ENCODE results near the gene ZNF473.

ZNF473 gene

GRCh38 chr19:50003254-50003788 lies 22.5 kb upstream of the ZNF473 start:
- in situ Hi-C loops (cut with MboI; ENCODE audit: low sequenced_read_pairs), result no loop called here

DNA sequence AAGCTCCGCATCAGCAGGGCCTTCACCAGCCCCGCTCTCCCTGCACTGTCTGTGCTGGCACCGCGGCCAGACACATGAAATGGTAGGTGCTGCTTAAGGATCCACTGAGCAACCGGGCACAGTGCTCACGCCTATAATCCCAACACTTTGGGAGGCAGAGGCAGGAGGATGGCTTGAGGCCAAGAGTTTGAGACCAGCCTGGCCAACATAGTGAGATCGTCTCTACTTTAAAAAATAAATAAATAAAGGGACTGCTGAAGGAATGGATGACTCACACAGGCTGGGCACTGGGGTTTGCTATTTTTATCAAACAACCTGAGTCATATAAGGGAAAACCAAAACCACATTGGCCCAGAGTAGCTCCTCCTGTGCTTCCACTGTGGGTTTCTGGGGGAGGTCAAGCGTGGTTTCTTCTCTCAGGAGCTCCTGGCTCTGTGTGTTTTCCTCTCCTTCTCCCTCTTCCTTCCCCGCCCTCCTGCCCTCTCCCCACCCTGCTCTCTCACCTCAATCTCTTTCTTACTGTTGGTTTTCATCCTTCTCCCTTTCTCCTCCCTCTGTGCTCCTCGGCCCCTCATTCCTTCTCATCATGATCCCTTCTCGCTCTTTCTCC lies 21.9 kb upstream of the ZNF473 start:
- in situ Hi-C loops (cut with MboI; ENCODE audit: low sequenced_read_pairs), result no loop called here

DNA sequence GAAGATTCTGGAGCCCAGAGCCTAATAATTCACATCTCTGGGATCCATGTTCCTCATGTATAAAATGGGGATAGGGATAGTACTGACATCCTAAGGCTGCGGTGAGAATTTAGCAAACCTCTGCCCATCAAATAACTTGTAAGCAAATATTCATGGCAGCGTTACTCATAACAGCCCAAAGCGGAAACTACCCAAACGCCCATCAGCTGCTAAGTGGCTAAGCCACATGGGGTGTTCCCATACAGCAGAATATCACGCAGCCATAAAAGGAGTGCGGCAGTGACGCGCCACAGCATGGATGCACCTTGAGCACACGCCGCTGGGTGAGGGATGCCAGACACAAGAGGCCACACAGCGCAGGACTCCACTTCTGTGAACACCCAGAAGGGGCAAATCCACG lies 20.4 kb upstream of the ZNF473 start:
- in situ Hi-C loops (cut with MboI; ENCODE audit: low sequenced_read_pairs), result no loop called here

GRCh38 chr19:50007170-50007569 lies 18.6 kb upstream of the ZNF473 start:
- in situ Hi-C loops (cut with MboI; ENCODE audit: low sequenced_read_pairs), result no loop called here

DNA sequence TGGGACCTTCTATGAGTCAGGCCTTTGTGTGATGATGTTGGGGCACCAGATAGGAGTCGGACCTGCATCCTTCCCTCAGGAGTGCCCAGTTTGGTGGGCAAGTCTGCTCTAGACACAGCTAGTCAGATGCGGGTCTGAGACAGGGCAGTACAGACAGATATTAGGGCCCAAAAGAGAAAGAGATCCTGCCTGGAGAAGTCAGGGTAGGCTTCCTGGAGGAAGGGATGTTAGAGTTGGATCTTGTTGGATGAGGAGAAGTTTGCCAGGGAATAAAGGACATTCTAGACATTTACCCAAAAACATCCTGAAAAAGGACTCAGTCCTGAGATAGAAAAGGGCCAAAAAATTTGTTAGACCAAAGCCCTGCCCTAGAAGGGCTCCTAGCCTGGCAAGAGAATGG lies 17.9 kb upstream of the ZNF473 start:
- in situ Hi-C loops (cut with MboI; ENCODE audit: low sequenced_read_pairs), result no loop called here

GRCh38 chr19:50008532-50008931 lies 17.3 kb upstream of the ZNF473 start:
- in situ Hi-C loops (cut with MboI; ENCODE audit: low sequenced_read_pairs), result no loop called here

GRCh38 chr19:50016225-50016807 lies 9.5 kb upstream of the ZNF473 start:
- in situ Hi-C loops (cut with MboI; ENCODE audit: low sequenced_read_pairs), result no loop called here

DNA sequence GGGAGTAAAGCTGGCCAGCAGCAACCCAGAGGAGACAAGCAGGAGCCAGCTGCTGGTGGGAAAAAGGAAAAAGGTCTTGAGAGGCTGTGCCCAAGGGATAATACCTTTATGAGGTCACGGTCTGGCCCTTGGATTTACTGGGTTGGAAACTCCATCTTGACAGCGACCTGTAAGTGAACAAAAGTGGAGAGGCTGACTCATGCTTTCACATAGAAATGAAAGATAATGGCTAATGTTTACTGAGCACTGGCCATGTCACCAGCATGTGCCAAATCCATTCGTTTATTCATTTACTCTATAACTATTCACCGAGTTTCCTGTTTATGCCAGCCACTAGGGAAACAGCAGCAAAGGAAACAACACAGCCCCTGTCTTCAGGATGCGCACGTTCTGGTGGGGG lies 5.3 kb upstream of the ZNF473 start:
- in situ Hi-C loops (cut with MboI; ENCODE audit: low sequenced_read_pairs), result no loop called here

DNA sequence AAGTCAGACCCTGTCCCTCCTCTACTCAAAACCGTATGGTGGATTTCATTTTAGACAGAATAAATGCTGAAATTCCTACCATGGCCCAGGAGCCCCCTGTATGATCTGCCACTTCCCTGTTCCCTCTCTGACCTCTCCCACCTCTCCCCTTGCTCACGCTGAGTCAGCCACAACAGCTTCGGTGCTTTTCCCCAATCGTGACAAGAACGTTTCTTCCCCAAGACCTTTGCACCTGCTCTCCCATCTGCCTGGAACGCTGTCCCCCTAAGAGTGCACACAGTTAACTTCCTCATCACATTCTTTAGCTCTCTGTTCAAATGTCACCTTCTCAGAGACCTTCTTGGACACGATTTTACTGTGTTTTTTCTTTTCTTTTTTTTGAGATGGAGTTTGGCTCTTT lies 3.0 kb upstream of the ZNF473 start:
- in situ Hi-C loops (cut with MboI; ENCODE audit: low sequenced_read_pairs), result no loop called here

DNA sequence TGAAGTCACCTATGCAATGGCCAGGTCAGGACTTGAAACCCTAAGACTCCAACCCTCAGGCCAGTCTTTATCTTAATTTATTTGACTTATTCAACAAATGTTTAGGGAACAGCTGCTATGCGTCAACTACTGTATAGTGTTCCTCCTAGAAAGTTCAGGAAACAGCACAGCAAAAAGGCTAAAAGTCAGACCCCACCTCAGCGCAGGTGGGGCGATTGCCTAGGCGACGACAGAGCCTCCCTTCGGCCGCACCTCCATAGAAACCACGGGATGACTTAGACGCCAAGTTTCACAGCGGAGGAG lies 1.1 kb upstream of the ZNF473 start:
- in situ Hi-C loops (cut with MboI; ENCODE audit: low sequenced_read_pairs), result no loop called here

GRCh38 chr19:50025022-50025793 lies 597 bp upstream of the ZNF473 start, which contains the start of gene VRK3:
TSS of gene VRK3 (minus strand) at chr19:50025372. CDS start at chr19:50016162, 9,210 bp downstream.
- in situ Hi-C loops (cut with MboI; ENCODE audit: low sequenced_read_pairs), result no loop called here

GRCh38 chr19:50026550-50026906 lies 723 bp downstream of the ZNF473 start:
- in situ Hi-C loops (cut with MboI; ENCODE audit: low sequenced_read_pairs), result no loop called here

- in situ Hi-C loops (cut with MboI; ENCODE audit: low sequenced_read_pairs), result no loop called here
Observed at GRCh38 chr19:50030225-50030624, 4.4 kb downstream of the ZNF473 start.

- in situ Hi-C loops (cut with MboI; ENCODE audit: low sequenced_read_pairs), result no loop called here
Observed at GRCh38 chr19:50030937-50031336, 5.1 kb downstream of the ZNF473 start.

- in situ Hi-C loops (cut with MboI; ENCODE audit: low sequenced_read_pairs), result no loop called here
Observed at GRCh38 chr19:50036908-50037307, 11.1 kb downstream of the ZNF473 start.

DNA sequence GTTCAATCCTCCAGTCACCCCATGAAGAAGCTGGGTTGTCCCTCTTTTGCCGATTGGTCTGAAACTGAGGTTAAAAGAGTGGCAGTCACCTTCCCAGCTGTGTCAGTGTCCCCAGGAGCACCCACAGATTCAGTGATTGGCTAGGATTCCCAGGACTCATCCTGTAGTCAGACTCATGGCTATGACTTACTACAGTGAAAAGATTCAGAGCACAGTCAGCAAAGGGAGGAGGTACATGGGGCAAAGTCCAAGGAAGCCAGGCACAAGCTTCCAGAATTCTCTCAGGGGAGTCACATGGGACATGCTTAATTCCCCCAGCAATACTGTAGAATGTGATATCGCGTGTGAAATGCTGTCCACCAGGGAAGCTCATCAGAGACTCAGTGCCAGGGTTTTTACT lies 14.2 kb downstream of the ZNF473 start:
- in situ Hi-C loops (cut with MboI; ENCODE audit: low sequenced_read_pairs), result no loop called here

DNA sequence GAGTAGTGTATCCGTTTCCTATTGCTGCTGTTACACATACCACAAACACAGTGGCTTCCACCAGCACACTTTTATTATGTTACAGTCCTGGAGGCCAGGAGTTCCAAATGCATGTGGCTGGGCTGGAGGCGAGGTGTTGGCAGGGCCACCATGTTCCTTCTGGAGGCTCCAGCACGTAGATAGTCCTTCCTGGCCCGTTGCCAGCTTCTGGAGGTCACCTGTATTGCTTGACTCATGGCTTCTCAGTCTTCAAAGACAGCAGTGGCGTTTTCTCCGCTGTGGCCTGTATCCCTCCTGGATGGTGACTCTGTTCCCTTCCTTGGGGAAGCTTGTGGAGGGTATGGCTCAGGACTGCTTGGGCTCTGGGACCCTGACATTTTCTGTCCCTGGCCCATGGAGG lies 15.2 kb downstream of the ZNF473 start:
- in situ Hi-C loops (cut with MboI; ENCODE audit: low sequenced_read_pairs), result no loop called here

DNA sequence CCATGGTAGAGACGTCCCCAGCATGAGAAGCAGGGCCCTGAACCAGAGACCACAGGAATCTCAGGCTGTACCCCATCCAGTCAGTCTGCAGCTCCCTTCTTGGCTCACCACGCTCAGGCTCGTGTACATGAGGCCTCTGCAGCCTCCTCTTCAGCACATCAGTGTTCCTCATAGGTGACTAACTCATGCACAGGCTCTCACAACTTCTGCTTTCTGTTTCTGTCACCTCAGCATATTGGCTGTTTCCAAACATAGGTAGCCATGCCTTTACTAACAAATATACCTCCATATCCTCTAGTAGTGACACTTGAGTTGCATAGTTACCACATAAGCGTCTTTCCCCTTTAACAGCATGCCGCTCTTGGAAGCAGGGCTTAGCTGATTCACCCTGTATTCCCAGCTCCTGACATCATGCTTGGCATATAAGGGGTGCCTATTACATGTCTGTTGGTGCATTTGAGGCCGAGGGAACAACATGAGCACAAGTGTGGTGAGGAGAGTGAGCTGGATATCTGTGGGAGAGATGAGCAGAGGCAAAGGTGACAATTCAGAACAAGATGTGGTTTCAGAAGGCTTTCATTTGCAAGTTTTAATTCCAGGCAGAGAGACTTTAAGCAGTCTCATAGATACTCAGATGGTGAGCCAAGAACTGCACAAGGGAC lies 16.7 kb downstream of the ZNF473 start:
- in situ Hi-C loops (cut with MboI; ENCODE audit: low sequenced_read_pairs), result no loop called here

DNA sequence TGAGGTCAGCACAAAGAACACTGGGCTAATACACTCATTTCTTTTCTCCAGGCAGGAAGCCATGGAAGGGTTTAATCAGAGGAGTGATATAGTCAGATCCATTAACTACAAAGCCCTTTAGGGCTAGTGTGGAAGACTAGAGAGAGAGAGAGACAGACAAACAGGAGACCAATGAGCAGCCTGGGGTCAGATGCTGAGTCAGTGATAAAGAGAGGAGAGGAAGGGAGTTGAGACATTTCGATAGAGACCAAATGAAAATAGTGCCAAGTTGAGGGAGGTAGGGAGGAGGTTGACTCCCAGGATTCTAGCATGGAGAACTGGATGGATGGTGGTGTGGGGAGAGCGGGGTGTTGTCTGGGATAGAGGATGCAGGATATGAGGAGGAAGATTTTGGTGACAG lies 18.2 kb downstream of the ZNF473 start:
- in situ Hi-C loops (cut with MboI; ENCODE audit: low sequenced_read_pairs), result no loop called here

- in situ Hi-C loops (cut with MboI; ENCODE audit: low sequenced_read_pairs), result no loop called here
Observed at GRCh38 chr19:50044922-50045321, 19.1 kb downstream of the ZNF473 start.

DNA sequence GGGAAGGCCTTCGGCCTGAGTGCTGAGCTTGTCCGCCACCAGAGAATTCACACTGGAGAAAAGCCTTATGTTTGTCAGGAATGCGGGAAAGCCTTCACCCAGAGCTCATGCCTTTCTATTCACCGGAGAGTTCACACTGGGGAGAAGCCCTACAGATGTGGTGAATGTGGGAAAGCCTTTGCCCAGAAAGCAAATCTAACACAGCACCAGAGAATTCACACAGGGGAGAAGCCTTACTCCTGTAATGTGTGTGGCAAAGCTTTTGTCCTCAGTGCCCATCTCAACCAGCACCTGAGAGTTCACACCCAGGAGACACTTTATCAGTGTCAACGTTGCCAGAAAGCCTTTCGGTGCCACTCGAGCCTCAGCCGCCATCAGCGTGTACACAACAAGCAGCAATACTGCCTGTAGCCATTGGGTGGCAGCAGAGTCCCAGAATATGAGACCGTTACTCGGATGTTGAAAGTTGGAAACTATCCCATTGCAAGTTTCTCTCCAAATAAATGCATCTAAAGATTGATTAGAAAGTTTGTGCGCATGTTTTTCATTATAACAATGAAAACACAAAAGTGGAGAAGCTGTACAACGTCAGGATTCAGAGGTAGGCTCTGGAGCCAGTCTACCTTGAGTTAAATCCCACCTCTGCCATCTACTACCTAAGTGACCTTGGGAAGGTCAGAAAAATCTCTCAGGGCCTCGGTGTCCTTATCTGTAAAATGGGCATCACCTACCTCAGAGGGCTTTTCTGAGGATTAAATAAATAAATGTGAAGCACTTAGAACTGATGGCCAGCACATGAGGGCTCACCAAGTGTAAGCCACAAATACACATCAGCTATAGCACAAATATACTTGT lies 21.1 kb downstream of the ZNF473 start:
- in situ Hi-C loops (cut with MboI; ENCODE audit: low sequenced_read_pairs), result no loop called here

All from HL-60/S4 (cell line).